Aorta (tissue), 5 donors: Measurements from ENCODE around the gene ZBTB40. TPM values are rescaled to one million over a fixed set of nuclear protein-coding genes. Genes with fewer than 3 reads are reported as not detected.

Experiments used
- ATAC-seq: fragments of 200-7000 bp; cut with Tn5 transposase; one replicate; pipeline ENCODE4 v1.9.1; 2022; ENCODE audit warnings: moderate library complexity; ENCODE audit not compliant: low FRiP score
- DNase-seq, 2 donors: peaks; one replicate each; pipeline ENCODE4 v3.0.0-alpha.2; 2020
- H3K27ac ChIP-seq, 2 donors: one replicate each; pipeline ENCODE4 v1.5.1; 2013; ENCODE audit warnings: low read length in 2 of 2, mild to moderate bottlenecking in 2 of 2, moderate library complexity in 2 of 2, control low read depth in 1 of 2, inconsistent platforms in 1 of 2, low read depth in 1 of 2
- H3K27me3 ChIP-seq, 2 donors: one replicate each; pipeline ENCODE4 v1.6.1; 2013; ENCODE audit warnings: control low read depth in 1 of 2, low read length in 1 of 2, mild to moderate bottlenecking in 1 of 2, moderate library complexity in 1 of 2; ENCODE audit not compliant: insufficient read depth in 2 of 2, control insufficient read depth in 1 of 2
- H3K36me3 ChIP-seq, 2 donors: one replicate each; pipeline ENCODE4 v1.6.1; 2013; ENCODE audit warnings: control low read depth in 1 of 2, low read length in 1 of 2, mild to moderate bottlenecking in 1 of 2; ENCODE audit not compliant: insufficient read depth in 2 of 2, control insufficient read depth in 1 of 2
- H3K4me1 ChIP-seq, 2 donors: one replicate each; pipeline ENCODE4 v1.6.1; 2013; ENCODE audit warnings: low read length in 2 of 2, control low read depth in 1 of 2, mild to moderate bottlenecking in 1 of 2, moderate library complexity in 1 of 2; ENCODE audit not compliant: insufficient read depth in 2 of 2, control insufficient read depth in 1 of 2
- H3K4me3 ChIP-seq, 2 donors: one replicate each; pipeline ENCODE4 v1.5.1; 2013; ENCODE audit warnings: low read length in 2 of 2, control low read depth in 1 of 2, mild to moderate bottlenecking in 1 of 2
- H3K9me3 ChIP-seq: one replicate; pipeline ENCODE4 v1.6.1; 2013; ENCODE audit warnings: mild to moderate bottlenecking, low read length; ENCODE audit not compliant: control insufficient read depth
- WGBS, 2 donors: extraction: QIAGEN DNeasy Blood & Tissue Kit; methylation state at CpG; one replicate each; pipeline ENCODE4 v1.1.7; 2013; 5-methylcytosine and 5-hydroxymethylcytosine counted together
- intact Hi-C, 2 donors: fragments of 100-400 bp; cut with DNase I; formaldehyde crosslinking; loops; one replicate each; pipeline versions ENCODE4 v1.14.2 to v1.15.0; 2022
- polyA plus RNA-seq, 2 donors: library from polyadenylated mRNA; stranded (reverse); fragments of 200-250 nt; gene quantifications; one replicate each; pipeline ENCODE4 v1.2.3, GENCODE V29; 2013
- total RNA-seq, 2 donors: library from RNA; stranded (reverse); fragmentation: NEBNext Ultra II Directional; extraction: Animal tissue kit (Norgen Biotek cat#: 25700); gene quantifications; one replicate each; pipeline ENCODE4 v1.2.1, GENCODE V29; 2021
- donor health status: healthy with polysubstance abuse.
- donor health status: Bipolar disorder and iron deficiency.
- donor health status: DM: no; HTN: no; CAD: no.
- donor health status: DM: no; HTN: no; CAD: no.
- donor health status: DM: yes; HTN: yes; CAD: no.

Gene ZBTB40
- total and polyA plus RNA-seq, 4 donors = 4.4 to 24.9 (median 20.2) TPM

DNA sequence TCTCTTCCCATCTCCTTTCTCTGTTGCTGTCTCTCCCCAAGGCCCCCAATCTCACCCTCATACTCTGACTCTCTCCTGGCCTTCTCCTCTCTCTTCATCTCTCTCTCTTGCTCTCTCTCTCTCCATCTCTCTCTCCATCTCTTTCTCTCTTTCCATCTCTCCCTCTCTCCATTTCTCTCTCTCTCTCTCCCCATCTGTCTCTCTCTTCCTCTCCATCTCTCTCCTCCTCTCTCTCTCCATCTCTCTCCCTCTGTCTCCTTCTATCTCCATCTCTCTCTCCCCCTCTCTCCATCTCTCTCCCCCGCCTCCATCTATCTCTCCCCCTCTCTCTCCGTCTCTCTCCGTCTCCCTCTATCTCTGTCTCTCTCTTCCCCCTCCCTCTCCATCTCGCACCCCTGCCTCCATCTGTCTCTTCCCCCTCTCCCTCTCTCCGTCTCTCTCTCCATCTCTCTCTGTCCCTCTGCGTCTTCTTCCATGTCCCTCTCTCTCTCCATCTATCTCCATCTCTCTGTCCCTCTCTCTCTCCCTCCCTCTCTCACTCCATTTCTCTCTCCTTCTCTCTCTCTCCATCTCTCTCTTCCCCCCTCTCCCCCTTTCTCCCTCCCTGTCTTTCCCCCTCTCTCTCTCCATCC lies 95.7 kb downstream of the ZBTB40 start:
- H3K27ac ChIP-seq = no peak overlapping the region
- no peak for ATAC-seq
- H3K4me3 ChIP-seq = no peak overlapping the region
- no peaks in the 10 kb centered on the region for H3K9me3 ChIP-seq
- WGBS, 2 donors = 74 to 75% methylated on average over 6 of the region's 6 CpGs
- no peak for DNase-seq
- intact Hi-C loops = no loop called here
- H3K27me3 ChIP-seq = no peaks in the 10 kb centered on the region
- no peaks in the 10 kb centered on the region for H3K4me1 ChIP-seq
- no peaks in the 10 kb centered on the region for H3K36me3 ChIP-seq

DNA sequence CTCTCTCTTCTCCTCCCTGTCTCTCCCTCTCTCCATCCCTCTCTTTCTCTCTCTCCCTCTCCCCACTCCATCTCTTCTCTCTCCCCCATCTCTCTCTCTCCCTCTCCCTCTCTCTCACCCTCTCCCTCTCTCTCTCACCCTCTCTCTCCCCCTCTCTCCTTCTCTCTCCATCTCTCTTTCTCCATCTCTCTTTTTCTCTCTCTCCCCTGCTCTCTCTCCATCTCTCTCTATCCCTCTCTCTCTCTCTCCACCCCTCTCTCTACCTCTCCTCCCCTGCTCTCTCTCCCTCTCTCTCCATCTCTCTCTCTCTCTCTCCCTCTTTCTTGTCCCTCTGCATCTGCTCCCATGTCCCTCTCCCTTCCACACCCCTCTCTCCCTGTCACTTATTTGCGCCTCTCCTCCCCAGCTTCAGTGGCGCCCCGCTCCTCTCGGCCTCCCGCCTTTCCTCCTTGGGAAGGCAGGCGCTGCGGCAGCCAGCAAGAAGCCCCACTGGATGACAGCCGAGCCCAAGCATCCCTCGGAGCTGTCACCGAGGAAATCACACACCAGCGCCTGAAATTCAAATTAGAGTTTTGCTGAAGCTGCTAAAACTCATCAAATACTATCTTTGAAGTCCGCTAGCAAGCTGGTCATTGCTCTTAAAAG lies 96.3 kb downstream of the ZBTB40 start:
- ATAC-seq (no peak), DNase-seq (no peak)
- WGBS, 2 donors = 29 to 32% methylated on average over 12 of the region's 12 CpGs
- no peak overlapping the region for H3K4me3 ChIP-seq
- no peaks in the 10 kb centered on the region for H3K36me3 ChIP-seq
- H3K4me1 ChIP-seq = no peaks in the 10 kb centered on the region
- no peak overlapping the region for H3K27ac ChIP-seq
- H3K9me3 ChIP-seq = no peaks in the 10 kb centered on the region
- intact Hi-C loops = no loop called here
- no peaks in the 10 kb centered on the region for H3K27me3 ChIP-seq

DNA sequence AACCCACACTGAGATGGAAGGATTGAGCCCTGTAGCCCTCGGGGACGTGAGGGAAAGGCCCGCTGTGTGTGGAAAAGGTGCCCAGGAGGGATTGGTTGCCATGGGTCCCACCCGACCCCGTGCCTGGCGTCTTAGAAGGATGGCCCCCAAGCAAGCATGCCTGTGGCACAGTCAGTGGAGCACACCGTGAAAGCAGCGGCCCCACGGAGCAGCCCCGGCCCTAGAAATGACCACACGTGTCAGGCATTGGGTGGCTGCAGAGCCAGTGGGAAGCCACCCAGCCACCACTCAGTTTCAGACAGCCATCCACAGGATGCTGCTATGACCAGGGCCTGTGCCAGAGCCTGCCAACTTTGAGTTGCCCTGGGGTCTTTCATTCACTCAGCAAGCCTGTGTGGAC lies 98.4 kb downstream of the ZBTB40 start:
- no peak overlapping the region for H3K4me3 ChIP-seq
- no peak overlapping the region for H3K27ac ChIP-seq
- H3K9me3 ChIP-seq = no peaks in the 10 kb centered on the region
- ATAC-seq = no peak
- H3K27me3 ChIP-seq = no peaks in the 10 kb centered on the region
- DNase-seq = no peak
- no peaks in the 10 kb centered on the region for H3K36me3 ChIP-seq
- H3K4me1 ChIP-seq = no peaks in the 10 kb centered on the region
- 84 to 91% methylated on average over 11 of the region's 11 CpGs for WGBS, 2 donors
- intact Hi-C loops = no loop called here

DNA sequence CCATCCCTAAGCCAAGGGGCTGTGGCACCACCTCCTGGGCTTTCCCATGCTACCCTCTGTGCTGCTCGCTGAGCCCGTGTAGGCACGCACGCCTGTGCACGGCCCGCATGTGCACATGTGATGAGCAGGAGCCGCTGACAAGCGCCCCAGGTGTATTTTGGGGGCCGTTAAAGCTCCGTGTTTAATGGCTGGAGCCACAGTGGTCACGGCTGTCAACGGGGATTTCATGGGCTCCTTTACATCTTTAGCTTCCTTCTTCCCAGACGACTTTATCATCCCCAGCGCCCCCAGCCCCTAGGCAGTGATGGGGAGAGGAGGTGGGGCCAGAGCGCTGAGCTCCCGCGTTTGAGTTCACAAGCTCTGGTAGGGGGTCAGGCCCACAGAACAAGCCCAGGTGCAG lies 99.9 kb downstream of the ZBTB40 start:
- no peak overlapping the region for H3K27ac ChIP-seq
- no peak for DNase-seq
- WGBS, 2 donors = 85 to 88% methylated on average over 17 of the region's 17 CpGs
- H3K36me3 ChIP-seq = no peaks in the 10 kb centered on the region
- no peak for ATAC-seq
- H3K27me3 ChIP-seq = no peaks in the 10 kb centered on the region
- no peak overlapping the region for H3K4me3 ChIP-seq
- intact Hi-C loops = no loop called here
- no peaks in the 10 kb centered on the region for H3K4me1 ChIP-seq
- no peaks in the 10 kb centered on the region for H3K9me3 ChIP-seq

DNA sequence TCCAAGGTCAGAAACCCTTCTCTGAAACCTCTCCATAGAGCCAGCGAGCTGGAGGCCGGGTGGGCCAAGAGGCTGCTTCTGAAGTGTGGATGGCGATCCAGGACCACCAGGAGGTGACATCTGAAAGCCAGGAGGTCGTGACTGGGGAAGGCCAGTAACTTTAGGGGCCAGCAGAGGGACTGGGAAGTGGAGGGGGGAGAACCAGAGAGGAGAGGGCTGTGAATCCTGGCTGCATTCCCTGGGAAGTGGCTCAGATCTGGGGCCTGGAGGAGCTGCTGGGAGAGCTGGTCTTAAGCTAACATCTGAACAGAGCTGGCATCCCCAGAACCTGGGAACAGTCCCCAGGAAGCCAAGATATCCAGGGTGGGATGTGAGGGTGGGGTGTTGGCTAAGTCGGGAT lies 100.4 kb downstream of the ZBTB40 start:
- no peaks in the 10 kb centered on the region for H3K36me3 ChIP-seq
- no peak for DNase-seq
- H3K4me1 ChIP-seq = no peaks in the 10 kb centered on the region
- no peaks in the 10 kb centered on the region for H3K27me3 ChIP-seq
- no peak overlapping the region for H3K4me3 ChIP-seq
- intact Hi-C loops = no loop called here
- ATAC-seq = no peak
- no peak overlapping the region for H3K27ac ChIP-seq
- H3K9me3 ChIP-seq = no peaks in the 10 kb centered on the region
- WGBS, 2 donors = 73 to 76% methylated on average over 5 of the region's 5 CpGs

DNA sequence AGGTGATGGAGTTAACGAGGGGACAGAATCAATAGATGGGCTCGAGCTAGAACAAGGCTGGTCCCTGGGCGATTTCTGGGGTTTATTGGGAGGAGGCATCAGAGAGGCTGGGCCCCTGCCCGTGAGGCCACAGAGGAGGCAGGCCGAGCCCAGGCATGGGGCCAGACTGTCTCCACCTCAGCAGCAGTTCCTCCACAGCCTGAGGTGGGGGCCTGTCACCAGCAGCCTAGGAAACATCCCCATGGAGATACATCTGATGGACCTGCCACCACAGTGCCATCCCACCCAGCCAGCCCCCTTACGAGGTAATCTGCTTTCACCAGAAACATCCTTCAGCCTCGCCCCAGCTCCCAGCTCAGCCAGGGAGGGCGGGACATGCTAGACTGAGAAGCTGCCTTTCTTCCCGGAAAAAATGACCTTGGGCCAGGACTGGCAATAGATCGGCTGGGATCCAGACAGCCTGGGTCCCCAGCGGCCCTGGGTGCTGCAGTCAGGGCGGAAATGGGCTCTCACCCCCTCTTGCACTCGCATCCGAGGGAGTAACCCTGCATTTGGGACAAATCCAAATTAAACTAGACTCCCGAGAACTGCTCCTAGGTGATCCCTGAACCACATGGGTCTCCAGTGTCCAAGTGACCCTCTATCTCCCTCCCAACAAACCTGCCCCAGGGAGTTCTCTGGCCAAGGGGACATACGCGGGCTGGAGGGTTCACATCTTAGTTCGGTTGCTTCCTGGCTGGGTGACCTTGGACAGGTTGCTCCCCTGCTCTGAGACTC lies 101.6 kb downstream of the ZBTB40 start:
- no peak overlapping the region for H3K27ac ChIP-seq
- H3K4me1 ChIP-seq = no peaks in the 10 kb centered on the region
- ATAC-seq (no peak), DNase-seq (no peak)
- WGBS, 2 donors = 41 to 42% methylated on average over 18 of the region's 18 CpGs
- no peak overlapping the region for H3K4me3 ChIP-seq
- intact Hi-C loops = no loop called here
- H3K9me3 ChIP-seq = no peaks in the 10 kb centered on the region
- no peaks in the 10 kb centered on the region for H3K27me3 ChIP-seq
- H3K36me3 ChIP-seq = no peaks in the 10 kb centered on the region

DNA sequence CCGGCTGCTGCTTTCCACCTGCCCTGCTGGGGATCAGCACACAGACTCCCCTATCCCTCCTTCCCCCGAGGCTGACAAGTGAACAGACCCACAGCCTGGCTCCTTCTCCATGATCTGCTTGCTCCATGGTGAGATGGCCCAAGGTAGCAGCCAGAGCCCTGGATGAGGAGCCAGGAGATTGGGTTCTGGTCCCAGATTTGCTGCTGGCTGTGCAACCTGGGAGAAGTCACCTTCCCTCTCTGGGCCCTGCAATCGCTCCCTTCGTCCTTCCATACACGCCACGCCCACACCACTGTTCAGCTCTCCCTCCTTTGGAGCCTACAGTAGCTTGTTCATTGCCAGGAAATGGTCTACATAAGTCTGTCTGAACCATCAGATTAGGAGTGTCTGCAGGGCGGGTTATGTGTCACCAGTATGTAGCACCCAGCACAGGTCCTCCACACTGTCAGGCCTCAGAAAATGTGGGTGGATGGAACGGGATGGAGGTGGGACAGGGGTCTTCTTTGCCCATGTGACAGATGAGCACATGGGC lies 102.4 kb downstream of the ZBTB40 start:
- Histone ChIP-seq H3K4me1 (no peaks in the 10 kb centered on the region), H3K27me3 (no peaks in the 10 kb centered on the region), H3K27ac (no peak overlapping the region), H3K4me3 (no peak overlapping the region), H3K36me3 (no peaks in the 10 kb centered on the region), H3K9me3 (no peaks in the 10 kb centered on the region)
- intact Hi-C loops = no loop called here
- DNase-seq (no peak), ATAC-seq (no peak)
- WGBS, 2 donors = 93 to 95% methylated on average over 8 of the region's 8 CpGs

DNA sequence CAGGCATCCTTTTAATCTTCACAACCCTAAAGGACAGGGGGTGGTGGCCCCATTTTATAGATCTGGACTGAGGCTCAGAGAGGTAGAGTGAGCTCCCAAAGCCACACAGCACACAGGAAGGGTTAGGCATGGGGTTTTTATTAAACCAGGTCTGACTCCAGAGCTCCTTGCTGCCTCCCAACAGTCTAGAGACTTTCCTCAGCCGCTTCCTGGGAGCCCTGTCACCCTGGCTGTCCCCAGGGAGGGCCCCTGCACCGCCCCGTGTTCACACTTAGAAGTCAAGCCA lies 103.7 kb downstream of the ZBTB40 start:
- no peak for ATAC-seq
- Histone ChIP-seq H3K4me1 (no peaks in the 10 kb centered on the region), H3K27me3 (no peaks in the 10 kb centered on the region), H3K9me3 (no peaks in the 10 kb centered on the region), H3K27ac (no peak overlapping the region), H3K36me3 (no peaks in the 10 kb centered on the region), H3K4me3 (no peak overlapping the region)
- intact Hi-C loops = no loop called here
- DNase-seq = no peak
- 47 to 50% methylated on average over 3 of the region's 3 CpGs for WGBS, 2 donors
